Activated T-cell treated with anti-CD3 and anti-CD28 coated beads, Interleukin-2, amount 50 U/mL, for 1 hour (primary cell): ENCODE measurements around the gene SCNN1A.

Experiments
- DNase-seq: peaks from one replicate; pipeline ENCODE4 v3.0.0-alpha.2; 2020

Gene SCNN1A

GRCh38 chr12:6367969-6368892 lies 7.1 kb downstream of the SCNN1A start:
- no peak for DNase-seq

GRCh38 chr12:6367065-6367968 lies 8.0 kb downstream of the SCNN1A start:
- DNase-seq = no peak

GRCh38 chr12:6364044-6364374 lies 11.4 kb downstream of the SCNN1A start:
- peak; percentile 53 for DNase-seq

GRCh38 chr12:6363330-6364043 lies 11.9 kb downstream of the SCNN1A start:
- peak; percentile 75 for DNase-seq

- DNase-seq = no peak
Measured at GRCh38 chr12:6363010-6363329, 12.4 kb downstream of the SCNN1A start.

- DNase-seq = no peak
Measured at GRCh38 chr12:6362403-6362802, 13.0 kb downstream of the SCNN1A start.

GRCh38 chr12:6361834-6362233 lies 13.5 kb downstream of the SCNN1A start:
- DNase-seq = no peak

GRCh38 chr12:6360578-6361490 lies 14.5 kb downstream of the SCNN1A start:
- DNase-seq = no peak

GRCh38 chr12:6360080-6360571 lies 15.2 kb downstream of the SCNN1A start:
- DNase-seq = no peak

GRCh38 chr12:6358881-6359280 lies 16.5 kb downstream of the SCNN1A start:
- no peak for DNase-seq

- DNase-seq = no peak
Measured at GRCh38 chr12:6356374-6356820, 19.0 kb downstream of the SCNN1A start.

GRCh38 chr12:6355491-6356373 lies 19.6 kb downstream of the SCNN1A start:
- no peak for DNase-seq

GRCh38 chr12:6354495-6355393 lies 20.6 kb downstream of the SCNN1A start:
- no peak for DNase-seq

GRCh38 chr12:6352193-6353173 lies 22.9 kb downstream of the SCNN1A start:
- DNase-seq = no peak

- no peak for DNase-seq
Measured at GRCh38 chr12:6351622-6352021, 23.7 kb downstream of the SCNN1A start.

GRCh38 chr12:6347367-6348338 lies 27.7 kb downstream of the SCNN1A start:
- DNase-seq = no peak

- no peak for DNase-seq
Measured at GRCh38 chr12:6346942-6347341, 28.4 kb downstream of the SCNN1A start.
